Natural killer cell (primary cell): ENCODE results near the gene TCF7. TPM values are rescaled to one million over a fixed set of nuclear protein-coding genes. Genes with fewer than 3 reads are reported as not detected.

Experiments used
- ATAC-seq, 3 donors: fragments of 150-1000 bp in 2 of 3; fragments of 200-7000 bp in 1 of 3; cut with Tn5 transposase; 1 replicate in 1 of 3; 2 replicates in 2 of 3; pipeline ENCODE4 v1.10.0; 2021; ENCODE audit warnings: mild to moderate bottlenecking in 2 of 3, moderate library complexity in 2 of 3
- DNase-seq, 2 donors: peaks; one replicate each; pipeline versions ENCODE4 v3.0.0 to v3.0.0-alpha.2; 2013 to 2021; ENCODE audit warnings: mixed read lengths in 1 of 2
- H3K27ac ChIP-seq: one replicate; pipeline ENCODE4 v1.5.1; 2013; ENCODE audit warnings: mild to moderate bottlenecking, low read length
- H3K27me3 ChIP-seq: one replicate; pipeline ENCODE4 v1.6.1; 2013; ENCODE audit warnings: low read length; ENCODE audit not compliant: control insufficient read depth, insufficient read depth
- H3K36me3 ChIP-seq: one replicate; pipeline ENCODE4 v1.6.1; 2013; ENCODE audit warnings: low read length; ENCODE audit not compliant: control insufficient read depth, insufficient read depth
- H3K4me1 ChIP-seq: one replicate; pipeline ENCODE4 v1.6.1; 2013; ENCODE audit warnings: low read length; ENCODE audit not compliant: control insufficient read depth, insufficient read depth
- H3K4me3 ChIP-seq: one replicate; pipeline ENCODE4 v1.5.1; 2013; ENCODE audit warnings: low read length
- H3K9me3 ChIP-seq: one replicate; pipeline ENCODE4 v1.6.1; 2013; ENCODE audit warnings: low read length; ENCODE audit not compliant: control insufficient read depth, insufficient read depth
- H3K27ac Mint-ChIP-seq, 2 donors: one replicate each; pipeline ENCODE4 v1.8.0; 2022; ENCODE audit warnings: mild to moderate bottlenecking in 2 of 2, mixed read lengths in 2 of 2, moderate library complexity in 1 of 2
- H3K27me3 Mint-ChIP-seq, 2 donors: one replicate each; pipeline ENCODE4 v1.8.0; 2022; ENCODE audit warnings: low read depth in 2 of 2, mixed read lengths in 2 of 2
- H3K36me3 Mint-ChIP-seq: one replicate; pipeline ENCODE4 v1.8.0; 2022; ENCODE audit warnings: mixed read lengths
- H3K4me1 Mint-ChIP-seq, 2 donors: one replicate each; pipeline ENCODE4 v1.8.0; 2022; ENCODE audit warnings: mixed read lengths in 2 of 2
- H3K4me3 Mint-ChIP-seq: one replicate; pipeline ENCODE4 v1.8.0; 2022; ENCODE audit warnings: mild to moderate bottlenecking, moderate library complexity, mixed read lengths
- H3K9me3 Mint-ChIP-seq, 2 donors: one replicate each; pipeline ENCODE4 v1.8.0; 2022; ENCODE audit warnings: mixed read lengths in 2 of 2
- WGBS: methylation state at CpG from one replicate; pipeline ENCODE4 v1.1.7; 2013; ENCODE audit warnings: missing lambda C conversion rate; ENCODE audit not compliant: insufficient coverage; 5-methylcytosine and 5-hydroxymethylcytosine counted together
- intact Hi-C: fragments of 100-400 bp; cut with micrococcal nuclease; formaldehyde crosslinking; loops from one replicate; pipeline ENCODE4 v1.14.2; 2022
- total RNA-seq, 4 donors: library from RNA; stranded (reverse); fragments of 120-200 nt in 1 of 4; gene quantifications; one replicate each; pipeline versions ENCODE4 v1.2.3 to v1.2.4, GENCODE V29; 2013 to 2022
- TF ChIP-seq, protein P1 (sequence below): fragments of 200-600 bp; IDR thresholded peaks from one replicate; pipeline ENCODE4 v1.8.0; 2022; ENCODE audit warnings: antibody characterized with exemption

The TCF7 gene
- total RNA-seq, 3 donors from 2014 or later (not counting 1 experiment from before 2014, with no cell fraction given): 97.7 to 203 (median 158) TPM

DNA sequence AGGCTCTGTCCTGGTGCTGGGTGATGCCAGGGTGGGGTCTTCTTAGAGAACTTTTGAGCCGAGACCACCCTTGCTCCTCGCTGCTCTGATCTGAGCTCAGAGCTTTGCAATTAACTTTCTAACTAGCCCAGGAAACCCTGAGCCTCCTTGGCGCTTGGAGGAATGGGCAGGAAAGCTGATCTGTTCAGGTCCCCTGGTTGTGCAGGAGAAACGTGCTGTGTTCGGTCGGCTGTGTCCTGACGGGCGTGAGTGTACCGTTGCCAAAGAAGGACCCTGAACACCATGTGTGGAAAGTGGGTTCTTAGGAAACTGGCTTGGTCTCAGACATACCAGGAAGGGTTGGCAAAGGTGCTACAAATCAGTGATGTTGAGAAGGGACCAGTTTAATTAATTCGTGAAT is 1.8 kb downstream of the TCF7 start:
- peak overlapping the region; percentile 49 to 65 for H3K27ac Mint-ChIP-seq
- peaks cover 22% of the 10 kb centered on the region for H3K36me3 ChIP-seq

DNA sequence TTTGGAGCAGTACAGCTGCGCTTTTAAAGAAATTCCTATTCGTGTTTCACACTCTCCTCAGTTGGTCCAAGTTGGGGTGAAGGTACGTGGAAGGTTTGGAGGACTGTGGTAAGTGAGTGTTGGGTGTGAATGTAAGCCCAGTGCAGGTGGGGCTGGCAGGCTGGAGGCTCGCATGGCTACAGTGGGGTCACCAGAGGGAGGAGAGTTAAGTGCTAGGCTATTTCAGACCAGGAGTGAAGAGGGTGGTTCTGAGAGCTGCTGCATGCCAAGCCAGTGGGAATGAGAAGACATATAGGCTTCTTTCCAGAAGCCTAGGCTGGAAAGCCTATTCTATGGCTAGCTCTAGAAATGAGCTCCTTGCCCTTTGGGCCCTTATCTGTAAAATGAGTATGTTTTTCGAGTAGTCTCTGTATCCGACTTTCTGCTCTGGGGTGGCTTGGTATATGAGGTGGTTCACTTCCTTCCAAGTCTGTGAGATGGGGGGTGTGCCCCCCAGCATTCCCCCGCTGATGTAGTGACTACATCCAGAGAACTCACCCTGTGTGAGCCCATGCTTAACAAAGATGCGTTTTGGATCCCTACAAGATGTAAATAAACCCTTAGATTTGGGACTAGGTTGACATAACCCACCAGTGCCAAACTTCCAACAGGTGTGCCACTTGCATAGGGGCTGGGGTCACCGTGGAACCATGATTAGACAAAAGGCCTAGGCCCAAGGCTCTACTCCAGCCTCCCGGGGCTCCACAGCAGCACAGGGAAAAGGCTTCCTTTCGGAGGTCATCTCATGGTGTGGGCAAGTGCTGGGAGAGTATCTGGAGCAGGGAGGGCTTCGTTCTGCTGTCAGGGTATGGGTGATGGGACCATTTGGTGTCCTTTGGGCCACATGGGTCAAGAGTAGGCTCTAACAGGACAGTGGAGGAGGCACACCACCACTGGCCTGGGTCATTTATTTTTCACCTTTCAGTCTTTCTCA is 2.6 kb downstream of the TCF7 start:
- Mint-ChIP-seq H3K4me1 (peaks cover 45 to 68% of the 10 kb centered on the region in 2 donors), H3K27ac (peak overlapping the region; percentile 49 to 65)
- intact Hi-C loops: no loop called here

More for the DNA sequence above, 1.8 kb downstream of the TCF7 start:
- peak overlapping the region; percentile 70 for H3K4me3 Mint-ChIP-seq
- intact Hi-C loops: no loop called here
- no peaks in the 10 kb centered on the region for H3K9me3 ChIP-seq
- H3K27me3 ChIP-seq: no peaks in the 10 kb centered on the region
- no peaks in the 10 kb centered on the region for H3K36me3 Mint-ChIP-seq
- peaks cover 38 to 67% of the 10 kb centered on the region in 2 donors for H3K4me1 Mint-ChIP-seq
- H3K4me3 ChIP-seq: peak overlapping the region; percentile 60
- TF ChIP-seq, protein P1, sequence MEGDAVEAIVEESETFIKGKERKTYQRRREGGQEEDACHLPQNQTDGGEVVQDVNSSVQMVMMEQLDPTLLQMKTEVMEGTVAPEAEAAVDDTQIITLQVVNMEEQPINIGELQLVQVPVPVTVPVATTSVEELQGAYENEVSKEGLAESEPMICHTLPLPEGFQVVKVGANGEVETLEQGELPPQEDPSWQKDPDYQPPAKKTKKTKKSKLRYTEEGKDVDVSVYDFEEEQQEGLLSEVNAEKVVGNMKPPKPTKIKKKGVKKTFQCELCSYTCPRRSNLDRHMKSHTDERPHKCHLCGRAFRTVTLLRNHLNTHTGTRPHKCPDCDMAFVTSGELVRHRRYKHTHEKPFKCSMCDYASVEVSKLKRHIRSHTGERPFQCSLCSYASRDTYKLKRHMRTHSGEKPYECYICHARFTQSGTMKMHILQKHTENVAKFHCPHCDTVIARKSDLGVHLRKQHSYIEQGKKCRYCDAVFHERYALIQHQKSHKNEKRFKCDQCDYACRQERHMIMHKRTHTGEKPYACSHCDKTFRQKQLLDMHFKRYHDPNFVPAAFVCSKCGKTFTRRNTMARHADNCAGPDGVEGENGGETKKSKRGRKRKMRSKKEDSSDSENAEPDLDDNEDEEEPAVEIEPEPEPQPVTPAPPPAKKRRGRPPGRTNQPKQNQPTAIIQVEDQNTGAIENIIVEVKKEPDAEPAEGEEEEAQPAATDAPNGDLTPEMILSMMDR: no peak
- H3K27ac ChIP-seq: peak overlapping the region; percentile 76
- peak in 1 of 2 donors; percentile 26 for DNase-seq
- 63% methylated on average over 10 of the region's 10 CpGs for WGBS
- ATAC-seq: no peak
- H3K27me3 Mint-ChIP-seq: peaks cover 0 to 4% of the 10 kb centered on the region in 2 donors
- H3K9me3 Mint-ChIP-seq: no peaks in the 10 kb centered on the region
- H3K4me1 ChIP-seq: peaks cover 83% of the 10 kb centered on the region

DNA sequence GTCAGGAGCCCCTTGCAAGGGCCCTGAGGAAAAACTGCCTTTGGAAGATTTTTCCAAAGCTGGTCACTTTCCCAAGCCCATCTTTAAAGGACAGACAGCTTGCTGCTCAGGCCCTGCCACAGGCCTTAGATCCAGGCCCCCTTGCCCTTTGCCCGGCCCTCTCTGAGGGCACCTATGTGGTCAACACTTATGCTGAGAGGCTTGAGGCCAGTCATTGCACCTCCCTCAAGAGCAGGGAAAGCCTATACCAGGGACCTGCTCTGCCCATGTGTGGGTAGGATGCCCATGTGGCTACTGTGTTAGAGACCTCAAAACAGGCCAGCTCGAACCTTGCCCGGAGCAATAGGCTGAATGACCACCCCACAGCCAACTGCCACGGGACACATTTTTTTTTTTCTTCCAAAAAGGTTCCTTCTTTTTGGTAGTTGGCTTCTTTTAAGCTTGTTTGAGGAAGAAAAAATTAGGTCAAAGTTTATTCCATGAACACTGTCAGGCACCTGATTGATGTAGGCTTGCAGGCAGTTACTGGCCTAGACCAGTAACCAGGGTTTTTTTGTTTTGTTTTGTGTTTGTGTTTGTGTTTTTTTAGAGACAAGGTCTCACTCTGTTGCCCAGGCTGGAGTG is 3.8 kb downstream of the TCF7 start:
- WGBS: 29% methylated on average over 1 of the region's 4 CpGs
- H3K36me3 Mint-ChIP-seq: no peaks in the 10 kb centered on the region
- peak overlapping the region; percentile 49 to 65 for H3K27ac Mint-ChIP-seq
- Histone ChIP-seq H3K27me3 (no peaks in the 10 kb centered on the region), H3K36me3 (peaks cover 26% of the 10 kb centered on the region), H3K9me3 (no peaks in the 10 kb centered on the region), H3K4me3 (no peak overlapping the region), H3K27ac (peak overlapping the region; percentile 10), H3K4me1 (peaks cover 88% of the 10 kb centered on the region)
- no peak for ATAC-seq
- no peak for DNase-seq
- peaks cover 52 to 75% of the 10 kb centered on the region in 2 donors for H3K4me1 Mint-ChIP-seq
- peak overlapping the region; percentile 9 for H3K4me3 Mint-ChIP-seq
- TF ChIP-seq, protein P1: no peak
- no peaks in the 10 kb centered on the region for H3K27me3 Mint-ChIP-seq
- H3K9me3 Mint-ChIP-seq: no peaks in the 10 kb centered on the region
- intact Hi-C loops: no loop called here

More for the DNA sequence above, 2.6 kb downstream of the TCF7 start:
- H3K27me3 Mint-ChIP-seq: peaks cover 0 to 3% of the 10 kb centered on the region in 2 donors
- Histone ChIP-seq H3K27me3 (no peaks in the 10 kb centered on the region), H3K4me1 (peaks cover 86% of the 10 kb centered on the region), H3K9me3 (no peaks in the 10 kb centered on the region), H3K27ac (peak overlapping the region; percentile 76), H3K4me3 (peak overlapping the region; percentile 60), H3K36me3 (peaks cover 26% of the 10 kb centered on the region)
- H3K9me3 Mint-ChIP-seq: no peaks in the 10 kb centered on the region
- H3K4me3 Mint-ChIP-seq: peak overlapping the region; percentile 70
- DNase-seq (peak in 1 of 2 donors; percentile 42), ATAC-seq (no peak)
- TF ChIP-seq, protein P1: no peak
- no peaks in the 10 kb centered on the region for H3K36me3 Mint-ChIP-seq
- 62% methylated on average over 12 of the region's 12 CpGs for WGBS
